Skeletal muscle satellite cell (primary cell): ENCODE results near the gene DGKK. TPM values are rescaled to one million over a fixed set of nuclear protein-coding genes. Genes with fewer than 3 reads are reported as not detected.

Experiments
- H3K27me3 ChIP-seq: 2 replicates; pipeline ENCODE4 v1.7.0; 2013; ENCODE audit warnings: low read length; ENCODE audit not compliant: control insufficient read depth, insufficient read depth
- H3K36me3 ChIP-seq: 2 replicates; pipeline ENCODE4 v1.7.0; 2013; ENCODE audit warnings: mild to moderate bottlenecking, control low read depth, low read length; ENCODE audit not compliant: insufficient read depth
- H3K4me1 ChIP-seq: 2 replicates; pipeline ENCODE4 v1.7.0; 2013; ENCODE audit warnings: low read length; ENCODE audit not compliant: control insufficient read depth, insufficient read depth
- H3K4me2 ChIP-seq: 2 replicates; pipeline ENCODE4 v1.7.0; 2013; ENCODE audit warnings: mild to moderate bottlenecking, low read length
- H3K4me3 ChIP-seq: 2 replicates; pipeline ENCODE4 v1.7.0; 2013; ENCODE audit warnings: low read length
- H3K9ac ChIP-seq: 2 replicates; pipeline ENCODE4 v1.7.0; 2013; ENCODE audit warnings: mild to moderate bottlenecking, low read depth, low read length, moderate library complexity
- H3K9me3 ChIP-seq: replicated peaks from 2 replicates; pipeline ENCODE4 v1.7.0; 2013; ENCODE audit warnings: mild to moderate bottlenecking, control low read depth, low read length
- total RNA-seq: library from RNA; depleted of rRNA; stranded (reverse); fragments of >200 nt; gene quantifications from 2 replicates; pipeline ENCODE4 v1.2.3, GENCODE V29; 2012; rRNA removed

Gene DGKK, protein sequence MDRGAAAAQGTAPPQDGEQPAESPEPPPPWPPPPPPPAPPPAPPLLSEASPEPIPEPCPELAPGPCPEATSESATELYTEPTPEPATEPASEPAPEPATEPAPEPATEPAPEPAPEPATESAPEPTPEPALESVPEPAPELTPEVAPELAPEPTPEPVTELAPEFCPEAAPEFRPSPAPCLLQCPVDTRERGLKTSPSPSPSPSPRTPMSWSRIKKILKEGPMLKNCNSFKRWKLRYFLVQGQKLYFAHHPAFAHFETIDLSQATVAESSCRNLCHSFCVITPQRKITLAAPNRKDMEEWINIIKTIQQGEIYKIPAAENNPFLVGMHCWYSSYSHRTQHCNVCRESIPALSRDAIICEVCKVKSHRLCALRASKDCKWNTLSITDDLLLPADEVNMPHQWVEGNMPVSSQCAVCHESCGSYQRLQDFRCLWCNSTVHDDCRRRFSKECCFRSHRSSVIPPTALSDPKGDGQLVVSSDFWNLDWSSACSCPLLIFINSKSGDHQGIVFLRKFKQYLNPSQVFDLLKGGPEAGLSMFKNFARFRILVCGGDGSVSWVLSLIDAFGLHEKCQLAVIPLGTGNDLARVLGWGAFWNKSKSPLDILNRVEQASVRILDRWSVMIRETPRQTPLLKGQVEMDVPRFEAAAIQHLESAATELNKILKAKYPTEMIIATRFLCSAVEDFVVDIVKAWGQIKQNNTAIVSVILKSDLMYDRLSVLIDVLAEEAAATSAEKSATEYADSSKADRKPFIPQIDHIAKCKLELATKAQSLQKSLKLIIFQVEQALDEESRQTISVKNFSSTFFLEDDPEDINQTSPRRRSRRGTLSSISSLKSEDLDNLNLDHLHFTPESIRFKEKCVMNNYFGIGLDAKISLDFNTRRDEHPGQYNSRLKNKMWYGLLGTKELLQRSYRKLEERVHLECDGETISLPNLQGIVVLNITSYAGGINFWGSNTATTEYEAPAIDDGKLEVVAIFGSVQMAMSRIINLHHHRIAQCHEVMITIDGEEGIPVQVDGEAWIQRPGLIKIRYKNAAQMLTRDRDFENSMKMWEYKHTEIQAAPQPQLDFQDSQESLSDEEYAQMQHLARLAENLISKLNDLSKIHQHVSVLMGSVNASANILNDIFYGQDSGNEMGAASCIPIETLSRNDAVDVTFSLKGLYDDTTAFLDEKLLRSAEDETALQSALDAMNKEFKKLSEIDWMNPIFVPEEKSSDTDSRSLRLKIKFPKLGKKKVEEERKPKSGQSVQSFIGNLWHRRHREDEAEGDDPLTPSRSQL
- not detected in 2 replicates for total RNA-seq

DNA sequence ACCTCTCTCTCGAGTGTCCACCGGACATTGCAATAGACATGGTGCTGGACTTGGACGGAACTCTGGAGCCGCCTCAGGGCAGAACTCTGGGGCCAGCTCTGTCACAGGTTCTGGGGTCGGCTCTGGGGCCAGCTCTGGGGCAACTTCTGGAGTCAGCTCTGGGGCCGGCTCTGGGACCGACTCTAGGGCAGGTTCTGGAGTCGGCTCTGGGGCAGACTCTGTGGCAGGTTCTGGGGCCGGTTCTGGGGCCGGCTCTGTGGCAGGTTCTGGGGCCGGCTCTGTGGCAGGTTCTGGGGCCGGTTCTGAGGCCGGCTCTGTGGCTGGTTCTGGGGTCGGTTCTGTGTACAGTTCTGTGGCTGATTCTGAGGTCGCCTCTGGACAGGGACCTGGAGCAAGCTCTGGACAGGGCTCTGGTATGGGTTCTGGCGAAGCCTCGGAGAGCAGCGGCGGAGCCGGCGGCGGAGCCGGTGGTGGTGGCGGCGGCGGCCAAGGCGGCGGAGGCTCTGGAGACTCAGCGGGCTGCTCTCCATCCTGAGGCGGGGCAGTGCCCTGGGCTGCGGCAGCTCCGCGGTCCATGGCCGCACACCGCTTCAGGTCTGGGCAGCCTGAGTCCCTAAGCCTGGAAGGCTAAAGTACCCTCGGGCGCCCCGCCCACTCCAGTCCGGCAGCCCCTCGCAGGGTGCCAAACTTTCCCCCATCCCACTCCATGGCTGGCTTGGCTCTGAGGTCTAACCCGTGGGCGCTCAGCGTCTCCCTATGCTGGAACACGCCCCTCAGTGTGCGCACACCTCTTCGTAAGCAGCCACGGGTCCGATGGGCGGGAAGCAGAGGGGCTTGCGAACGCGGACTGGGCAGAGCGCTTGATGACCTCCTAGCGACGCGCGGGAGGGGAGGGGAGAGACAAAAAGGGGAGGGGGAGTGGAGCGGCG, at the start of gene DGKK:
DGKK (minus strand) TSS at position 723 of the 929 bp plus-strand sequence; CDS start at position 576, 147 bp downstream.
- Histone ChIP-seq H3K4me3 (no peak within 1 kb of the TSS), H3K9me3 (no peaks in the 10 kb centered on the region), H3K9ac (no peak within 1 kb of the TSS), H3K4me2 (no peak within 1 kb of the TSS), H3K27me3 (peaks cover 76% of the 10 kb centered on the region), H3K4me1 (no peaks in the 10 kb centered on the region), H3K36me3 (no peaks in the 10 kb centered on the region)

DNA sequence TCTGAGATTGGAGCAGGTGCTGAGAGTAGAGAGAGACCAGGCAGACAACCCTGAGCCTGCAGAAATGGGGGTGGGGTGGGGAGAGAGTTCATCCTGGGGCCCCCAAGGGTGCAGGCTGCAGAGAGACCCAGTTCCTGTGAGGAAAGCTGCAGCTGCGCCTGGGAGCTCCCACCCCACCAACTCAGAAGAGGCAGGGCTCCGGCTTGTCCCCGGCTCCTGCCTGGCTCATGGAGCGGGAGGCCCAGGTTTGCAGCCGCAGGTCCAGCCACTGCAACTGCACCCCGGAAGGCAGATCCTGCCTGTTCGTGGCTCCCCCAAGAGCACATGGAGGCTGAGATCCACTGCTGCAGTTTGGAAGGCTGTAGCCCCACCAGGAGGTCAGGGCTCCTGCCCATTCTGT, 44.2 kb upstream of the DGKK start:
- Histone ChIP-seq H3K27me3 (peaks cover 3% of the 10 kb centered on the region), H3K36me3 (no peaks in the 10 kb centered on the region), H3K9me3 (no peaks in the 10 kb centered on the region), H3K4me1 (no peaks in the 10 kb centered on the region), H3K9ac (no peak overlapping the region), H3K4me2 (no peak overlapping the region), H3K4me3 (no peak overlapping the region)

DNA sequence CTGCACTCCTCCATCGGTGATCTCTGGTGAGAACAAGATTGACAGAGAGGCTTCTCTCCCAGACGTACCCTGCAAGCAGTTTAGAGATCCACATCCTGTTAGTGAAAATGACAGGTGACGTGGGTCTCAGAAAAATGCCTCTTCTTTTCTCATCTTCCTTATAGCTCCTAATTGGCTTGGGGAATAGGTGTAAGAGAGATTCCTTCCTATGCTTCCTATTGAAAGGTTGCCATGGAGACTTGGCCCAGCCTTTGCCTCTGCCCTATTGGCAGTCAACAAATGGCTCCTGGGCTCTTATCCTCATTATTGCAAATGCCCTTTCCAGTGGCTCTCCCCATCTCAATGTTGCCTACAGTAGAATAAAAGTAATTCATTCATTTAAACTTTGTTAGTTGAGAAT, 26.5 kb upstream of the DGKK start:
- H3K27me3 ChIP-seq, result peaks cover 3% of the 10 kb centered on the region

DNA sequence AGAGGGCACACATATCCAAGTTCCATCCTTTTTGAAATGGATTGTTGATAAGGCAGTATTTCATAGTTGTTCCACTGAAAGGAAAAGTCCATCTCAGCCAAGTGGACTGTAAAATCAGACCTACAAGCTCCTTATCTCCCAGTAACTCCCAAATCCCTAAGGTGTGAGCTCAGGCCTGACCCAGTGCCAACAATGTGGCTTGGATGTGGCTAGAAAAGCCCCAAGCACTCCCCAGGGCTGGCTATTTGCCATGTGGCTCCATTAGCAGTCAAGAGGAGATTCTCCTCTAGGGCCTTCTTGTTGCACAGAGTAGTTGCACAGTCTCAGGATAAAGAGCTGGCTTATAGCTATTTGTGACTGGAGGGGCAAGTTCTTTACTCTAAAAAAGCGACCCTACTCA, 25.0 kb upstream of the DGKK start:
- no peaks in the 10 kb centered on the region for H3K9me3 ChIP-seq
- no peaks in the 10 kb centered on the region for H3K4me1 ChIP-seq
- H3K27me3 ChIP-seq, result peaks cover 3% of the 10 kb centered on the region
- H3K36me3 ChIP-seq, result no peaks in the 10 kb centered on the region
- H3K4me3 ChIP-seq, result no peak overlapping the region
- H3K9ac ChIP-seq, result no peak overlapping the region
- no peak overlapping the region for H3K4me2 ChIP-seq

More for the DNA sequence above, 26.5 kb upstream of the DGKK start:
- no peaks in the 10 kb centered on the region for H3K9me3 ChIP-seq
- no peaks in the 10 kb centered on the region for H3K4me1 ChIP-seq
- H3K9ac ChIP-seq, result no peak overlapping the region
- H3K4me3 ChIP-seq, result no peak overlapping the region
- H3K4me2 ChIP-seq, result no peak overlapping the region
- no peaks in the 10 kb centered on the region for H3K36me3 ChIP-seq

DNA sequence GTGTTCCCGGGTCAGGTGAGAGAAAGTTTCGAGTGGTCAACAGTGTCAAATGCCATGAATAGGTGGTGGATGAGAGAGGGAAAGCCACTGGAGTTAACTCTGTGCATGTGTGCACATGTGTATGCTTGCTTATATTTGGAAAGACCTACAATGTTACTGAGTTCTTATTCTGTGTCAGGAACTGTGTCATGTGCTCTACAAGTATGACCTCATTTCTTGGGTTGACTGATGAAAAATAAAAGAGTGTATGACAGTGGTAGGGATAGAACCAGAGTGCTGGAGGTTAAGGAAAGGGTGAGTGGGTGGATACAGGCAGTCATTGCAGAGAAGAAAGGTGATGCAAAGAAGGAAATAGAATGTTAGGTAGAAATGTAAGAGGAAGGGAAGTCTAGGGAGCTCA, 22.1 kb upstream of the DGKK start:
- Histone ChIP-seq H3K4me3 (no peak overlapping the region), H3K9me3 (no peaks in the 10 kb centered on the region), H3K36me3 (no peaks in the 10 kb centered on the region), H3K27me3 (no peaks in the 10 kb centered on the region), H3K4me1 (no peaks in the 10 kb centered on the region), H3K9ac (no peak overlapping the region), H3K4me2 (no peak overlapping the region)

DNA sequence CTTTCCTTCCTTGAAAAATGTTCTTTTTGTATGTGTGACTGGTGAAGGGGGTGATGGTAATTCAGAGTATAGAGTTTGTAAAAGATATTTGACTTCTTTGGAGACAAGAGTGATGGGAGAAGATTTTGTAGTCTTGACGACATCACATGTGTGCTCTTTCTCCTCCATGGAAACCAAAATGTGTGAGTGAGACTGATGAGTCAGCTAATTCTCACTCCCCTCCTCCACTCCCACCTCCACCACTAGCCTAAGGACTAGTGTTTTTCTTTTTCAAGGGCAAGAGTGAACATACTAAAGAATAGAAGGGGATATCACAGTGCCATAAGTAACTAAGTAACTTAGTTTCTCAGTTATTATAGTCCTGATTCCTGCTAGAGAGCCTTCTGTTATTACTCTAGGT, 14.0 kb upstream of the DGKK start:
- H3K4me1 ChIP-seq, result no peaks in the 10 kb centered on the region
- H3K4me3 ChIP-seq, result no peak overlapping the region
- no peak overlapping the region for H3K4me2 ChIP-seq
- H3K9me3 ChIP-seq, result no peaks in the 10 kb centered on the region
- no peaks in the 10 kb centered on the region for H3K36me3 ChIP-seq
- no peaks in the 10 kb centered on the region for H3K27me3 ChIP-seq
- no peak overlapping the region for H3K9ac ChIP-seq

DNA sequence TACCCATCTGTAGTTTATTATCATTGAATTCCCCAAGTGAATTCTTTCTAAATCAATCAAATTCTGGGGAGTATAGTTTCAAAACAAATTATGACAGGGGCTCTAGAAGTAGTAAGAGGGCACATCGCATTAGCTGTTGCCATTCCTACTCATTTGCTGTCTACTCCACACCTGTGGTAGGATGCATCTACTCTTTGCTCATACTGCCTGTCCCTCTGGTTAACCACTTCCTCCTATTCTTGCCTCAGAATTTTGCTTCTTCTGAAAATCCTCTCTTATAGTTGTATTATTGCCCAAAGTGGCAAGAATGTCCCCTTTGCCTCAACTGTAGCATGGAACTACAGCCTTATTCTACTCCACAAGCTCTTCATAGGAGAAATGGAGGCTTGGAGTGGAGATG, 12.7 kb upstream of the DGKK start:
- H3K27me3 ChIP-seq, result no peaks in the 10 kb centered on the region

DNA sequence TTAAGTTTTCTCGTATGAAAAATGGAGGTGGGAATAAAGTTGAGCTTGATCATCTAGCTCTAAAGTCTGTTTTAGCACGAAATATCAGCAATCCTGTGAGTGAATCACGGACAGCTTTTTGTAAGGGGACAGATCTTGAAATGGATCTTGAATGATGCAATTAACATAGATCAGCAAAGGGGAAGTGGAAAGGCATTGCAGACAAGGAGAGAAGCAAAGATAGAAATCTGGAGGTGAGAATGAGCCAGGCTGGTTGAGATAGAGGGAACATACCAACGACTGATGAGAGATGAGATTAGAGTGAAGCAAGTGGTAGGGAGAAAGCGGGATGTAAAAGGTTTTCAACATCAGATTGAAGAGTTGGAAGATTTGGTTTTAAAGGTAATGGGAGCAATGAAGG, 4.6 kb upstream of the DGKK start:
- Histone ChIP-seq H3K9me3 (no peaks in the 10 kb centered on the region), H3K27me3 (peaks cover 41% of the 10 kb centered on the region), H3K4me1 (no peaks in the 10 kb centered on the region), H3K4me3 (no peak overlapping the region), H3K4me2 (no peak overlapping the region), H3K9ac (no peak overlapping the region), H3K36me3 (no peaks in the 10 kb centered on the region)

More for the DNA sequence above, 12.7 kb upstream of the DGKK start:
- Histone ChIP-seq H3K4me2 (no peak overlapping the region), H3K4me3 (no peak overlapping the region), H3K36me3 (no peaks in the 10 kb centered on the region), H3K9me3 (no peaks in the 10 kb centered on the region), H3K4me1 (no peaks in the 10 kb centered on the region), H3K9ac (no peak overlapping the region)

DNA sequence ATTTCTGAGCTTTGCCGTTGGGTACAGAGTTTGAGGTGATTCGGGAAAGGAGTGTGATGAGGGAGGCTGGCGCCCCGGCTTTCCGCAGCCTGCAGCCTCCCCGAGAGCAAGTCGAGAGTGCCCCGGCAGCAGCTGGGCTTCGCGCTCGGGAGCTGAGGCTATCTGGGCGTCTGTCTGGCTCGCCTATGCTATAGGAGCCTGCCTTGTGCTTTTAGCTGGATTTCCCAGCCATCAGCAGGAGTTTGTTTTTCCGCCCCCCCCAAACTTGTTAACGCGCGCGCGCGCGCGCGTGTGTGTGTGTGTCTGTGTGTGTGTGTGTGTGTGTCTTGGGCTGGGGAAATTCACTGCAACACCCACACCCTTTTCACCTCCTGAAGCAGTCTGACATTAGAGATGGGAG, 765 bp upstream of the DGKK start:
- no peak overlapping the region for H3K4me2 ChIP-seq
- H3K36me3 ChIP-seq, result no peaks in the 10 kb centered on the region
- no peaks in the 10 kb centered on the region for H3K4me1 ChIP-seq
- peaks cover 74% of the 10 kb centered on the region for H3K27me3 ChIP-seq
- no peaks in the 10 kb centered on the region for H3K9me3 ChIP-seq
- no peak overlapping the region for H3K9ac ChIP-seq
- no peak overlapping the region for H3K4me3 ChIP-seq

DNA sequence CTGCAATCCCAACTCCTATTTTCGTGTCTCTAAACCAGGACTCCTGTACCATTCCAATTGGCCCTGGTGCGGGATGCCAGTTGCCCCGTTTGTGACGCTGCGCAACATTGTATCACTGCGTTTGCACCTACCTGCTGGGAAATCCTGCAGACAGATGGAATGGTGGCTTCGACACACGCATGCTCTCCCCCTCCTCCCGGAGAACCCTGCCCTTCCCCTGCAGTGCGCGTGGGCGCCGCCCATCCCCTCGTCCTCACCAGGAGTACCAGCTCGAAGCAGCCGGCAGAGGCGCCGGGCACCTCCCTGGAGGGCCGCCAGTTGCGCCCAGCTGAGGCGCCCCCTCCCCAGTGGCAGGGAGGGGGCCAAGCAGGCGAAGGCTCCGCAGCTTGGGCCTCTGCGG, 1.4 kb downstream of the DGKK start:
- H3K4me1 ChIP-seq, result no peaks in the 10 kb centered on the region
- H3K9ac ChIP-seq, result no peak overlapping the region
- H3K4me2 ChIP-seq, result no peak overlapping the region
- no peaks in the 10 kb centered on the region for H3K36me3 ChIP-seq
- H3K9me3 ChIP-seq, result no peaks in the 10 kb centered on the region
- peaks cover 73% of the 10 kb centered on the region for H3K27me3 ChIP-seq
- no peak overlapping the region for H3K4me3 ChIP-seq
